HL-60 (cell line): Measurements from ENCODE around the gene DOCK8.
A peak's percentile ranks its signal among the peaks of the same experiment; 100 is the strongest.

ENCODE experiments used
- POLR2AphosphoS5 ChIP-seq: IDR thresholded peaks from 2 replicates; pipeline ENCODE4 v1.6.1; 2012; ENCODE audit warnings: low read depth
- REST ChIP-seq: IDR thresholded peaks from 2 replicates; pipeline ENCODE4 v1.6.1; 2012; ENCODE audit warnings: low read depth; ENCODE audit not compliant: insufficient replicate concordance
- SPI1 ChIP-seq: IDR thresholded peaks from 2 replicates; pipeline ENCODE4 v1.6.1; 2012; ENCODE audit warnings: low read depth, mild to moderate bottlenecking, borderline replicate concordance
- TF ChIP-seq, protein P1 (sequence below): IDR thresholded peaks from one replicate; pipeline ENCODE4 v1.5.1; 2011; ENCODE audit warnings: low read length, control low read depth, inconsistent platforms; ENCODE audit not compliant: insufficient read depth

- TF ChIP-seq, protein P1, sequence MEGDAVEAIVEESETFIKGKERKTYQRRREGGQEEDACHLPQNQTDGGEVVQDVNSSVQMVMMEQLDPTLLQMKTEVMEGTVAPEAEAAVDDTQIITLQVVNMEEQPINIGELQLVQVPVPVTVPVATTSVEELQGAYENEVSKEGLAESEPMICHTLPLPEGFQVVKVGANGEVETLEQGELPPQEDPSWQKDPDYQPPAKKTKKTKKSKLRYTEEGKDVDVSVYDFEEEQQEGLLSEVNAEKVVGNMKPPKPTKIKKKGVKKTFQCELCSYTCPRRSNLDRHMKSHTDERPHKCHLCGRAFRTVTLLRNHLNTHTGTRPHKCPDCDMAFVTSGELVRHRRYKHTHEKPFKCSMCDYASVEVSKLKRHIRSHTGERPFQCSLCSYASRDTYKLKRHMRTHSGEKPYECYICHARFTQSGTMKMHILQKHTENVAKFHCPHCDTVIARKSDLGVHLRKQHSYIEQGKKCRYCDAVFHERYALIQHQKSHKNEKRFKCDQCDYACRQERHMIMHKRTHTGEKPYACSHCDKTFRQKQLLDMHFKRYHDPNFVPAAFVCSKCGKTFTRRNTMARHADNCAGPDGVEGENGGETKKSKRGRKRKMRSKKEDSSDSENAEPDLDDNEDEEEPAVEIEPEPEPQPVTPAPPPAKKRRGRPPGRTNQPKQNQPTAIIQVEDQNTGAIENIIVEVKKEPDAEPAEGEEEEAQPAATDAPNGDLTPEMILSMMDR, result no peak
- TF ChIP-seq POLR2AphosphoS5 (no peak), REST (no peak), SPI1 (peak; percentile 40)
Measured at GRCh38 chr9:224026-224425, 9.4 kb downstream of the DOCK8 start.
